AG08396 (cell line): ENCODE data around the gene ACBD3.
"Not testable (repeated sequence)": the region's sequence is repeated elsewhere in the genome, so short reads cannot be mapped to it uniquely, and the experiment has no call there.

Experiments
- DNase-seq: peaks from one replicate; pipeline ENCODE4 v3.0.0; 2012; ENCODE audit warnings: low spot score, mixed read lengths

Gene ACBD3

GRCh38 chr1:226186124-226187018 lies at the start of gene ACBD3:
Gene ACBD3, minus strand, starts transcription at chr1:226186741. Its CDS starts 66 bp downstream, at chr1:226186675.
- peak; percentile 92 for DNase-seq

- no peak for DNase-seq
Observed at GRCh38 chr1:226233806-226234205, 47.3 kb upstream of the ACBD3 start.

- DNase-seq, result no peak
Observed at GRCh38 chr1:226233293-226233692, 46.8 kb upstream of the ACBD3 start.

GRCh38 chr1:226226601-226227000 lies 40.1 kb upstream of the ACBD3 start:
- no peak for DNase-seq

- peak; percentile 29 for DNase-seq
Observed at GRCh38 chr1:226223786-226224244, 37.3 kb upstream of the ACBD3 start.

GRCh38 chr1:226223157-226223785 lies 36.7 kb upstream of the ACBD3 start, which contains the start of gene MIXL1:
Gene MIXL1, plus strand, starts transcription at chr1:226223664. Its CDS starts 18 bp downstream, at chr1:226223682.
- DNase-seq, result peak; percentile 36

GRCh38 chr1:226222686-226223085 lies 36.1 kb upstream of the ACBD3 start:
- DNase-seq, result no peak

- no peak for DNase-seq
Observed at GRCh38 chr1:226220473-226221189, 34.1 kb upstream of the ACBD3 start.

- DNase-seq, result no peak
Observed at GRCh38 chr1:226217273-226217672, 30.7 kb upstream of the ACBD3 start.

GRCh38 chr1:226216056-226216455 lies 29.5 kb upstream of the ACBD3 start:
- DNase-seq, result no peak

GRCh38 chr1:226215239-226215638 lies 28.7 kb upstream of the ACBD3 start:
- DNase-seq, result no peak

GRCh38 chr1:226212545-226212944 lies 26.0 kb upstream of the ACBD3 start:
- no peak for DNase-seq

- no peak for DNase-seq
Observed at GRCh38 chr1:226211181-226211821, 24.8 kb upstream of the ACBD3 start.

GRCh38 chr1:226210571-226211176 lies 24.1 kb upstream of the ACBD3 start:
- no peak for DNase-seq

- no peak for DNase-seq
Observed at GRCh38 chr1:226209307-226210059, 22.9 kb upstream of the ACBD3 start.

- DNase-seq, result no peak
Observed at GRCh38 chr1:226207048-226207447, 20.5 kb upstream of the ACBD3 start.

- no peak for DNase-seq
Observed at GRCh38 chr1:226204198-226204597, 17.7 kb upstream of the ACBD3 start.

GRCh38 chr1:226203655-226204054 lies 17.1 kb upstream of the ACBD3 start:
- DNase-seq, result no peak

- DNase-seq, result no peak
Observed at GRCh38 chr1:226203240-226203639, 16.7 kb upstream of the ACBD3 start.

GRCh38 chr1:226202666-226203065 lies 16.1 kb upstream of the ACBD3 start:
- DNase-seq, result not testable (repeated sequence)

GRCh38 chr1:226202246-226202645 lies 15.7 kb upstream of the ACBD3 start:
- DNase-seq, result no peak
